ENCODE results near the gene IL1R1.
"Not testable (repeated sequence)": the region's sequence is repeated elsewhere in the genome, so short reads cannot be mapped to it uniquely, and the experiment has no call there.

Gene IL1R1

GRCh38 chr2:102111823-102112222 lies 30.7 kb upstream of the IL1R1 start:
- DNase-seq, result no peak

GRCh38 chr2:102112271-102112670 lies 30.3 kb upstream of the IL1R1 start:
- no peak for DNase-seq

- no peak for DNase-seq
These were observed 29.6 kb upstream of the IL1R1 start for GRCh38 chr2:102112692-102113665.

- DNase-seq, result no peak
These were observed 28.2 kb upstream of the IL1R1 start for GRCh38 chr2:102114290-102114721.

GRCh38 chr2:102114851-102115497 lies 27.6 kb upstream of the IL1R1 start:
- DNase-seq, result no peak

GRCh38 chr2:102116630-102117471 lies 25.7 kb upstream of the IL1R1 start:
- DNase-seq, result no peak

GRCh38 chr2:102117472-102117858 lies 25.1 kb upstream of the IL1R1 start:
- no peak for DNase-seq

GRCh38 chr2:102119255-102119654 lies 23.3 kb upstream of the IL1R1 start:
- DNase-seq, result no peak

GRCh38 chr2:102120261-102120660 lies 22.3 kb upstream of the IL1R1 start:
- DNase-seq, result no peak

GRCh38 chr2:102120701-102121159 lies 21.8 kb upstream of the IL1R1 start:
- DNase-seq, result no peak

GRCh38 chr2:102122115-102122514 lies 20.4 kb upstream of the IL1R1 start:
- no peak for DNase-seq

GRCh38 chr2:102122909-102123308 lies 19.6 kb upstream of the IL1R1 start:
- DNase-seq, result no peak

GRCh38 chr2:102124421-102124820 lies 18.1 kb upstream of the IL1R1 start:
- DNase-seq, result not testable (repeated sequence)

- DNase-seq, result no peak
These were observed 16.4 kb upstream of the IL1R1 start for GRCh38 chr2:102126169-102126568.

GRCh38 chr2:102126660-102127059 lies 15.9 kb upstream of the IL1R1 start:
- no peak for DNase-seq

GRCh38 chr2:102129082-102129481 lies 13.5 kb upstream of the IL1R1 start:
- DNase-seq, result no peak

- DNase-seq, result no peak
These were observed 12.4 kb upstream of the IL1R1 start for GRCh38 chr2:102129951-102130646.

- no peak for DNase-seq
These were observed 11.9 kb upstream of the IL1R1 start for GRCh38 chr2:102130647-102130991.

- no peak for DNase-seq
These were observed 11.0 kb upstream of the IL1R1 start for GRCh38 chr2:102131564-102131963.

GRCh38 chr2:102137138-102137537 lies 5.4 kb upstream of the IL1R1 start:
- no peak for DNase-seq

- DNase-seq, result no peak
These were observed 4.2 kb upstream of the IL1R1 start for GRCh38 chr2:102138331-102138730.
